GM21717 (cell line): ENCODE measurements around the gene CFH.
"Not testable (repeated sequence)": the region's sequence is repeated elsewhere in the genome, so short reads cannot be mapped to it uniquely, and the experiment has no call there.

Experiments used
- ATAC-seq: cut with Tn5 transposase; IDR thresholded peaks from one replicate; pipeline ENCODE4 v1.9.1; 2021; ENCODE audit warnings: mild to moderate bottlenecking, moderate library complexity; ENCODE audit not compliant: unreplicated experiment

CFH gene

DNA sequence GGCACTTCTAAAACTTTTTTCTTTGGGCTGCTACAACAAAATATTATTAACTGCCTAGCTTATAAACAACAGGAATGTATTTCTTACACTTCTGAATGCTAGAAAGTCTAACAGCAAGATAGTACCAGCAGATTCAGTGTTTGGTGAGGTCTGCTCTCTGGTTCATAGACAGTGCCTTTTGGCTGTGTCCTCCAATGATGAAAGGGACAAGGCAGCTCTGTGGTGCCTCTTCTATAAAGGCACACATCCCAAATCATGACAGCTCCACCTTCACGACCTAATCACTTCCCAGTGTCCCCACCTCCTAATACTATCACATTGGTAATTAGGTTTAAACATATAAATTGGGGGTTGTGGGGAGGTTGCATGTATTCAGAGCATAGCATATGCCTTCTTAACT, 9.5 kb downstream of the CFH start:
- ATAC-seq, result no peak

- ATAC-seq, result no peak
Observed at GRCh38 chr1:196667131-196667530, 15.3 kb downstream of the CFH start.

GRCh38 chr1:196669051-196669450, 17.2 kb downstream of the CFH start:
- no peak for ATAC-seq

DNA sequence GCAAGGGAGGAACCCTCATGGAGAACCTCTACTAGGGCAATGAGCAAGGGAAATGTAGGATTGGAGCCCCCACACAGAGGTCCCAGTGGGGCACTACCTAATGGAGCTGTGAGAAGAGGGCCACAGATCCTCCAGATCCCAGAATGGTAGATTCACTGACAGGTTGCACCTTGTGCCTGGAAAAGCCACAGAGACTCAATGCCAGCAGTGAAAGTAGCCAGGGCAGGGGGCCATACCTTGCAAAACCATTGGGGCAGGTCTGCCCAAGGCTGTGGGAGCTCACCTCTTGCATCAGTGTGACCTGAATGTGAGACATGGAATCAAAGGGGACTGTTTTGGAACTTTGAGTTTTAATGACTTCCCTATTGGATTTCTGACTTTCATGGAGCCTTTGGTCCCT, 17.9 kb downstream of the CFH start:
- no peak for ATAC-seq

DNA sequence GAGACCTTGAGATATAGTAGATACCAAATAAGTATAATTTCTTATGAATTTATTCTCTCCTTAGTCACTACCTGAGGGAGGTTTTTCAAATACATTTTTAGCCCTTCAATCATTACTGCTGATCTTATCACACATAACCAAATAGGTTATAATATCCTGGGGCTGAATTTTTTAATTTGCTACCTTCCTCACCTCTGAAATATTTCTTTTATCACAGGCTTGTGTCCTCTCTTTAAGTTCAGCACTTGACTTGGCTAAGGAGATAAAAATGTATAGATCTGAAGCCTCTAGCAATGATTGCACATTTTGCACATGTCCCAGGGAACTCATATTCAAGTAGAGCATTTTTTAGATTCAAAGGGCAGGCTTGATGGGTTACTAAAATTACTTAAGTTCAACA, 23.1 kb downstream of the CFH start:
- no peak for ATAC-seq

GRCh38 chr1:196677781-196678509, 26.1 kb downstream of the CFH start:
- no peak for ATAC-seq

DNA sequence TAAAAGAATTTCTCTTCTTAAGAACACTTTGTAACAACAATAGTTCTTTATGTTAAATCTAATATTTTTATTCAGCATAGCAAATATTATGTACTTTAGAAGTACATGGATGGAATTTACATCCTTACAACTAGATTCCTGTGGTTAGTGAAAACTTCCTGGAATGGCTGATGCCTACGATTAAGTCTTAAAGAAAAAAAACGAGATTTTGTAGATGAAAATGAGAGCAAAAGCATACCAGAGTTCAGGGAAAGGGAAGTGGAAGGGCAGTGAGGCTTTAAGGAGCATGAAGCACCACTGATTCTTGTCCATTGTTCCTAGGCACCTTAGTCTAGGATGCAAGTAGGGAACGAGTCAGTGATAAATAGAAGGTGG, 26.7 kb downstream of the CFH start:
- ATAC-seq, result no peak

DNA sequence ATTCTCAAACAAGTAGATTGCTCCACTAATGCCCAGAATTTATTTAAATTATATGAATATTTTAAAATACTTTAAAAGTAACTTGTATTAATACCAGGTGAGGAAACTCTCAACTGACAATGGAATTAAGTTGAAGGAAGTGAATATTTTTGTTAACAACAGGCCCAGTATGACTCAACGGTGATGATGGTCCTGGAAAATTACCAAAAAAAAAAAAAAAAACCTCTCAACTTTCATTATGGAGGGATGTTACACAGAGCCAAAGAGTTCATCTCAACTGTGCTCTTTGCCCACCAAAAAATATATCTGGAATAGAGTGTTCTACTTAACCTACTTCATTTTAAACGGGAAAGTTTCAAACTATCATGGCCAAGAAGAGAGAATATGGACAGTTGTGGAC, 28.3 kb downstream of the CFH start:
- no peak for ATAC-seq

GRCh38 chr1:196684476-196684875, 32.6 kb downstream of the CFH start:
- no peak for ATAC-seq

GRCh38 chr1:196685506-196685905, 33.7 kb downstream of the CFH start:
- ATAC-seq, result no peak

- no peak for ATAC-seq
Observed at GRCh38 chr1:196689001-196689400, 37.2 kb downstream of the CFH start.

DNA sequence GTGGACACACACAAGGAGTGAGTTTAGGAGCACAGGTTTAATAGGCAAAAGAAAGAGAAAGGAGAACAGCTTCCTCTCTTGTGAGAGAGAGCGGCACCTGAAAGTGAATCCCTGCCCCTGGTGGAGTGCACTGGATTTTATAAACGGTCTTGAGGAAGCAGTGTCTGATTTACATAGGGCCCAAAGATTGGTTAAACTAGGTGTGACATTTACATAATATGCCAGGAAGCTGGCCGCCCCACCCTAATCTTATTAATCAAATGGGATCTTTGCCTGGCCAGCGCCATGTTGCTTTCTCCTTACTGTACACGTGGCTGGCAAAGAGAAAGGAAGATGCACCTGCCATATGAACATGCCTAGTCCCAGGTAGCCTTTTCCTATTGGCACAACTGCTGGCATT, 38.7 kb downstream of the CFH start:
- ATAC-seq, result no peak

DNA sequence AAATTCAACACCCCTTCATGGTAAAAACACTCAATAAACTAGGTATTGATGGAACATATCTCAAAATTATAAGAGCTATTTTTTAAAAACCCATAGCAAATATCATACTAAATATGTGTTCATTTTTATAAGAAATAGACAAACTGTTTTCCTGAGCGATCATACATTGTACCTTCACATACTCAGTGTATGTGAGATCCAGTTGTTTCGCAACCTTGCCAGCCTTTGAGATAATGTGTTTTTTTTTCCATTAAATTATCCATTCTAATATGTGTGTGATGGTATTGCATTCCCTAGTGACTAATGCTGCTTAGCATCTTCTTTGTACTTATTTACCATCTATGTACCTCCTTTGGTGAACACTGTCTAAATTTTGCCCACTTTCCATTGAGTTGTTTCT, 47.1 kb downstream of the CFH start:
- no peak for ATAC-seq

DNA sequence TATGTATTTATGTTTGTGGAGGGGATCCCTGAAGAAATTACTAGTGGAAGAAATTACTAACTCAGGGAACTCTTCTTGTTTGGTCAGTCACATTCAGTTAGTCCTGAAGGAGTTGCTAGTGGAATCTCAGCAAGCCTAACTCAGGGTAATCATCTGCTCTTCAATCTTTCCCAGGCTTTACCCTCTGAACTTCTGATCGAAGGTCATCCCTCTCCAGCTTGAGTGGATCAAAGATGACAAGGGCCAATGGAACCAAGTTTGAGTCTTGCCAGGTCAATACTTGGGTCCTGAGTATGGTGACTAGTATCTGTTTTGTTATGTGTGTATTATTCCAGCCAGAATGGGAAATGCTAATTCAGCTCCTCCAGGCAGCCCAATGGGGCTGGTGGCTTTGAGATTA, 49.3 kb downstream of the CFH start:
- ATAC-seq, result no peak

GRCh38 chr1:196709892-196710291, 58.0 kb downstream of the CFH start:
- ATAC-seq, result not testable (repeated sequence)

GRCh38 chr1:196717868-196718267, 66.0 kb downstream of the CFH start:
- no peak for ATAC-seq

DNA sequence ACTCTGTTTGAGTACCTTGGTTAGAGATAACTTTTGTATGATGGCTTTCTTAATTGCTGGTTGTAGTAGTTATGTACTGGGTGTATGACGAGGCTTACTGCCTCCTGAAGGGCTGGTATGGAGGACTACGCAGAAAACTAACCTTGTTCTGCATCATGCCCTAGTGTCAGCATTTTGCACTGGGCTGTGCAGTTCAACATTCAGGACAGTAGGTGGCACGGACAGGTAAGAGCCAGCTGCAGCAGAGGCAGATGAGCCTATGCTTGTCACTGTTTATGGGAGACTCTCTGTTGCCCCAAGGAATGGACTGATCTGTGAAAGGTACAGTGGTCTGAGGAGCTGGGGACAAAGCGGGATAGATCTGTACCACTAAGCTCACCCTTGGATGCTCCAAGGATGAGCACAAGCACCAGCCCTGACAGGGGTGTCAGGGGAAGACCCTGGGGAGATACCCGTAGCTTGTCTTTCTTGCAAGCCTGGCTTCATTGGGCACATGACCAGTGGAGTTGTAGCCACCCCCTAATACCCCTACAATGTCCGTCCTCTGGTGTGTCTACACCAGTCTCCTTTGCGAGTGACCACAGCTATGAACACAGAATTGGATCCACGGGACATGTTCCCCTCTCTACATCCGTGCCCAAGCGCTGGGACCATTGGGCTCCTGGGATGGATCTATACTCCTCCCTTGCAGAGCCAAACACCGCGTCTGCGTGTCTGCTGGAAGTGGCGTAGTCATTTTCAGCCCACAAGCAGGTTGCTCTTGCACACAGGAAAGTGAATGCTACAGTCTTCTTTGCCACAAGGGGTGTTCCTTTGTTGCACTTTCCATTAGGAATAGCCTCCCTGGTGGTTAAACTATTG, 71.7 kb downstream of the CFH start:
- peak; percentile 98 for ATAC-seq

DNA sequence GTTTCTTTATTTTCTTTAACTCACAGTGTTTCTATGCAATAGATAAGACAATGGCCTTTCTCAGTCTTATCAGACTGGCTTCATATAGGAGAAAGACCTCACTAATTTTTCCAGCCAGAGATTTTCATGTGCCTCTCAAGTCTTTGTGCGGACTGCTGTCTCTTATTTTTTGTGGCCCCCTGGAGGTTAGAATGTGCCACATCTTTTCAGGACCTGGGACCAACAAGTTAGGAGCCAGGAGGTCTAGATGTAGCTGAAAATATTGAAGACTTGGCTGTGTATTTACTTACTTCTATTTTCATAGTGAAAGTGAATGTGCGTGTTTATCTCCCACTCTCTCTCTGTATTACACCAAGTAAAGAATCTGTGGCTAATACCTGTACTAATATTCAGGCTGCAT, 80.7 kb downstream of the CFH start:
- no peak for ATAC-seq

GRCh38 chr1:196733091-196733970, 81.5 kb downstream of the CFH start:
- no peak for ATAC-seq

- ATAC-seq, result no peak
Observed at GRCh38 chr1:196734006-196734405, 82.2 kb downstream of the CFH start.

DNA sequence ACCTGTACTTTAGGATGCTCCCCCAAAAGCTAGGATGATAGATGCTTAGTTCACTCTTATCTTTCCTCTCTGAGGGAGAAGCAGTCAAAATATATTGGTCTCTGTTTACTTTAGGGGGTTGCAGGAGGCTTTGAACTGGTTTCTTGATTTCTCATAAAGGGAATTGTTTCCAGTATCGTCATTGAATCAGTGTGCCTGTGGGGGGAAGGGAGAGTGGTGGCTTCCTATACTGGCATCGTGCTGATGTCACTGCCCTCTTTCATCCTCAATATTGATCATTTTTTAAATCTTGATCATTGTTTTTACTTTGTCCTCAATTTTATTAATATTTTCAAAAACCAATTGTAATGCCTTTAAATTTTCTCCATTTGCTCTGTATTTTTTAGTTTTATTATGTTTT, 82.6 kb downstream of the CFH start:
- no peak for ATAC-seq
